Smooth muscle cell (in vitro differentiated cells): Measurements from ENCODE around the gene PRSS12. TPM values are rescaled to one million over a fixed set of nuclear protein-coding genes. Genes with fewer than 3 reads are reported as not detected.

ENCODE experiments used
- DNase-seq: peaks from one replicate; lab custom pipeline; 2025; ENCODE audit not compliant: unreplicated experiment; lab: John Stamatoyannopoulos, UW
- H2AFZ ChIP-seq: fragments of 200-600 bp; sonication (generic); 2 replicates; pipeline ENCODE4 v1.6.0; 2016; ENCODE audit warnings: antibody characterized with exemption, low read depth, mild to moderate bottlenecking
- H3F3A ChIP-seq: fragments of 200-600 bp; sonication (generic); 2 replicates; pipeline ENCODE4 v1.6.0; 2017; ENCODE audit warnings: antibody characterized with exemption, low read depth
- H3K27ac ChIP-seq: fragments of 200-600 bp; sonication (generic); 2 replicates; pipeline ENCODE4 v1.5.1; 2016; ENCODE audit warnings: low read depth, mild to moderate bottlenecking
- H3K27me3 ChIP-seq: fragments of 200-600 bp; sonication (generic); 2 replicates; pipeline ENCODE4 v1.6.1; 2016; ENCODE audit warnings: low read depth, mild to moderate bottlenecking
- H3K36me3 ChIP-seq: fragments of 200-600 bp; sonication (generic); 2 replicates; pipeline ENCODE4 v1.5.1; 2016; ENCODE audit warnings: low read depth
- H3K4me1 ChIP-seq: fragments of 200-600 bp; sonication (generic); 2 replicates; pipeline ENCODE4 v1.5.1; 2016; ENCODE audit warnings: low read depth
- H3K4me2 ChIP-seq: fragments of 200-600 bp; sonication (generic); 2 replicates; pipeline ENCODE4 v1.6.0; 2016; ENCODE audit warnings: mild to moderate bottlenecking
- H3K4me3 ChIP-seq: fragments of 200-600 bp; sonication (generic); 2 replicates; pipeline ENCODE4 v1.5.1; 2016; ENCODE audit warnings: mild to moderate bottlenecking
- H3K79me2 ChIP-seq: fragments of 200-600 bp; sonication (generic); 2 replicates; pipeline ENCODE4 v1.6.0; 2016; ENCODE audit warnings: low read depth, mild to moderate bottlenecking
- H3K9ac ChIP-seq: fragments of 200-600 bp; sonication (generic); 2 replicates; pipeline ENCODE4 v1.6.0; 2016; ENCODE audit warnings: low read depth
- H3K9me3 ChIP-seq: fragments of 200-600 bp; sonication (generic); replicated peaks from 2 replicates; pipeline ENCODE4 v1.5.1; 2016; ENCODE audit warnings: low read depth
- H4K20me1 ChIP-seq: fragments of 200-600 bp; sonication (generic); 2 replicates; pipeline ENCODE4 v1.6.0; 2016; ENCODE audit warnings: low read depth
- CTCF ChIP-seq: fragments of 200-600 bp; sonication (generic); IDR thresholded peaks from 2 replicates; pipeline ENCODE4 v1.5.1; 2017; ENCODE audit warnings: borderline replicate concordance, mild to moderate bottlenecking, antibody characterized with exemption; ENCODE audit not compliant: insufficient read depth, poor library complexity, severe bottlenecking
- WGBS: methylation state at CpG from one replicate; pipeline ENCODE4 v1.1.7; 2016; ENCODE audit warnings: low lambda C conversion rate; 5-methylcytosine and 5-hydroxymethylcytosine counted together
- polyA plus RNA-seq: library from polyadenylated mRNA; unstranded; fragments of >200 nt; fragmentation: Nextera tagmentation; extraction: Ambion mirVana; gene quantifications from 2 replicates; pipeline ENCODE4 v1.2.1, GENCODE V29; 2016
- total RNA-seq: library from RNA; depleted of rRNA; stranded (reverse); fragments of >200 nt; gene quantifications from 2 replicates; pipeline ENCODE4 v1.2.3, GENCODE V29; 2014

PRSS12 gene
- total and polyA plus RNA-seq, 2 experiments from 2014 or later, result 9.9 to 24.5 TPM

- Histone ChIP-seq H3K4me1 (peaks cover 18% of the 10 kb centered on the region), H2AFZ (no peak overlapping the region), H3K79me2 (peaks cover 6% of the 10 kb centered on the region), H3K9ac (no peak overlapping the region), H3K27ac (no peak overlapping the region), H3K27me3 (no peaks in the 10 kb centered on the region), H3K4me3 (no peak overlapping the region), H3K9me3 (no peaks in the 10 kb centered on the region), H3K36me3 (no peaks in the 10 kb centered on the region), H3F3A (peaks cover 20% of the 10 kb centered on the region), H4K20me1 (peaks cover 9% of the 10 kb centered on the region), H3K4me2 (no peak overlapping the region)
- no peak for DNase-seq
- TF ChIP-seq CTCF, result no peak
- WGBS, result 91% methylated on average over 3 of the region's 3 CpGs
Measured at GRCh38 chr4:118284169-118284568, 68.6 kb downstream of the PRSS12 start.

- no peak overlapping the region for H2AFZ ChIP-seq
- no peak overlapping the region for H3K4me2 ChIP-seq
- no peak for DNase-seq
- WGBS, result 80% methylated on average over 4 of the region's 4 CpGs
- H3K4me3 ChIP-seq, result no peak overlapping the region
- H3K4me1 ChIP-seq, result peaks cover 19% of the 10 kb centered on the region
- no peak for TF ChIP-seq CTCF
- peaks cover 8% of the 10 kb centered on the region for H3K79me2 ChIP-seq
- no peaks in the 10 kb centered on the region for H3K36me3 ChIP-seq
- H3K27ac ChIP-seq, result no peak overlapping the region
- peaks cover 11% of the 10 kb centered on the region for H4K20me1 ChIP-seq
- H3K9me3 ChIP-seq, result no peaks in the 10 kb centered on the region
- H3K9ac ChIP-seq, result no peak overlapping the region
- H3K27me3 ChIP-seq, result no peaks in the 10 kb centered on the region
- peaks cover 20% of the 10 kb centered on the region for H3F3A ChIP-seq
Measured at GRCh38 chr4:118282692-118283091, 70.1 kb downstream of the PRSS12 start.

GRCh38 chr4:118281611-118282442 lies 71.0 kb downstream of the PRSS12 start:
- TF ChIP-seq CTCF, result no peak
- Histone ChIP-seq H3K4me2 (peak overlapping the region; percentile 94), H4K20me1 (peaks cover 11% of the 10 kb centered on the region), H3K27ac (peak overlapping the region; percentile 48), H3K27me3 (no peaks in the 10 kb centered on the region), H3K36me3 (no peaks in the 10 kb centered on the region), H3K9ac (no peak overlapping the region), H3K4me3 (no peak overlapping the region), H2AFZ (no peak overlapping the region), H3K9me3 (no peaks in the 10 kb centered on the region), H3K79me2 (peaks cover 8% of the 10 kb centered on the region), H3K4me1 (peaks cover 19% of the 10 kb centered on the region), H3F3A (peaks cover 20% of the 10 kb centered on the region)
- 38% methylated on average over 9 of the region's 9 CpGs for WGBS
- DNase-seq, result no peak
